Peyer's patch (tissue), 4 donors: ENCODE results near the gene SLAMF8. TPM values are rescaled to one million over a fixed set of nuclear protein-coding genes. Genes with fewer than 3 reads are reported as not detected.

Experiments used
- DNase-seq, 3 donors: peaks; one replicate each; pipeline ENCODE4 v3.0.0-alpha.2; 2017 to 2019
- H3K27ac ChIP-seq, 4 donors: fragments of 200-600 bp; sonication (generic); one replicate each; pipeline ENCODE4 v1.5.1; 2016 to 2019
- H3K27me3 ChIP-seq, 2 donors: fragments of 200-600 bp; sonication (generic); one replicate each; pipeline ENCODE4 v1.5.1; 2019
- H3K36me3 ChIP-seq, 3 donors: fragments of 200-600 bp; sonication (generic); one replicate each; pipeline ENCODE4 v1.5.1; 2016 to 2019
- H3K4me1 ChIP-seq, 4 donors: fragments of 200-600 bp; sonication (generic); one replicate each; pipeline ENCODE4 v1.5.1; 2016 to 2019
- H3K4me3 ChIP-seq, 4 donors: fragments of 200-600 bp; sonication (generic); 1 replicate in 3 of 4; 2 replicates in 1 of 4; pipeline ENCODE4 v1.5.1; 2016 to 2019; ENCODE audit warnings: mild to moderate bottlenecking in 1 of 4
- H3K9me3 ChIP-seq, 4 donors: fragments of 200-600 bp; sonication (generic); one replicate each; pipeline ENCODE4 v1.5.1; 2016 to 2019; ENCODE audit warnings: mild to moderate bottlenecking in 1 of 4
- POLR2A ChIP-seq, 2 donors: fragments of 450-650 bp; IDR thresholded peaks; one replicate each; pipeline ENCODE4 v1.5.1; 2017; ENCODE audit warnings: antibody characterized with exemption in 2 of 2, mild to moderate bottlenecking in 2 of 2, moderate library complexity in 2 of 2
- total RNA-seq, 4 donors: library from RNA; depleted of rRNA; stranded (reverse); fragments of >200 nt; gene quantifications; one replicate each; pipeline ENCODE4 v1.1.0, GENCODE V29; 2016
- TF ChIP-seq, protein P1 (sequence below), 6 experiments: fragments of 450-650 bp in 4 of 6; fragments of 200-600 bp in 2 of 6; sonication (generic) in 1 of 6; IDR thresholded peaks; one replicate each; pipeline ENCODE4 v1.5.1; 2017 to 2019; ENCODE audit warnings: antibody characterized with exemption in 6 of 6, mild to moderate bottlenecking in 3 of 6, moderate library complexity in 1 of 6

Gene SLAMF8
- total RNA-seq, 4 donors from 2014 or later: 1.1 to 18.2 (median 2.7) TPM; not detected in 1

DNA sequence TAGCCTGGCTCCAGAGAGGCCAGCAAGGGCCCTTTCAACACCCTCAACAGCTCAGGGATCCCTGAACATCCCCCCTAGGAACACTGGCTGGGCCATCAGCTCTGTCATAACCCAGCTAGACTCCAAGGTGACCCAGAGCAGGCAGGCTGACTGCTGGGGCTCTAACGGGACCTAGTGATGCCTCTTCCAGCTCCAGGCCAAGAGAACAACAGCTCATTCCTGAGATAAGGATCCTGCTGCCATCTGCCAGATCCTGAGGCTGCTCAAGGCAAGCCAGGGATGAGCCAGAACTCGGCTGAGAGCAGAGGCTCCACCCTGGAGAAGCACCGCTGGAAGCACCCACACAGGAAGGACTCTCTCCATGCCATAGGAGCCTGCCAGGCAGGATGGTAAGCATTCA is 33.8 kb downstream of the SLAMF8 start:
- Histone ChIP-seq H3K9me3 (no peaks in the 10 kb centered on the region), H3K36me3 (no peaks in the 10 kb centered on the region), H3K4me1 (no peaks in the 10 kb centered on the region), H3K4me3 (no peak overlapping the region), H3K27me3 (no peaks in the 10 kb centered on the region), H3K27ac (no peak overlapping the region)
- TF ChIP-seq POLR2A (IDR thresholded peaks at IDR 0.05): no peak
- TF ChIP-seq, protein P1, sequence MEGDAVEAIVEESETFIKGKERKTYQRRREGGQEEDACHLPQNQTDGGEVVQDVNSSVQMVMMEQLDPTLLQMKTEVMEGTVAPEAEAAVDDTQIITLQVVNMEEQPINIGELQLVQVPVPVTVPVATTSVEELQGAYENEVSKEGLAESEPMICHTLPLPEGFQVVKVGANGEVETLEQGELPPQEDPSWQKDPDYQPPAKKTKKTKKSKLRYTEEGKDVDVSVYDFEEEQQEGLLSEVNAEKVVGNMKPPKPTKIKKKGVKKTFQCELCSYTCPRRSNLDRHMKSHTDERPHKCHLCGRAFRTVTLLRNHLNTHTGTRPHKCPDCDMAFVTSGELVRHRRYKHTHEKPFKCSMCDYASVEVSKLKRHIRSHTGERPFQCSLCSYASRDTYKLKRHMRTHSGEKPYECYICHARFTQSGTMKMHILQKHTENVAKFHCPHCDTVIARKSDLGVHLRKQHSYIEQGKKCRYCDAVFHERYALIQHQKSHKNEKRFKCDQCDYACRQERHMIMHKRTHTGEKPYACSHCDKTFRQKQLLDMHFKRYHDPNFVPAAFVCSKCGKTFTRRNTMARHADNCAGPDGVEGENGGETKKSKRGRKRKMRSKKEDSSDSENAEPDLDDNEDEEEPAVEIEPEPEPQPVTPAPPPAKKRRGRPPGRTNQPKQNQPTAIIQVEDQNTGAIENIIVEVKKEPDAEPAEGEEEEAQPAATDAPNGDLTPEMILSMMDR (IDR thresholded peaks at IDR 0.05): no peak
- no peak for DNase-seq

DNA sequence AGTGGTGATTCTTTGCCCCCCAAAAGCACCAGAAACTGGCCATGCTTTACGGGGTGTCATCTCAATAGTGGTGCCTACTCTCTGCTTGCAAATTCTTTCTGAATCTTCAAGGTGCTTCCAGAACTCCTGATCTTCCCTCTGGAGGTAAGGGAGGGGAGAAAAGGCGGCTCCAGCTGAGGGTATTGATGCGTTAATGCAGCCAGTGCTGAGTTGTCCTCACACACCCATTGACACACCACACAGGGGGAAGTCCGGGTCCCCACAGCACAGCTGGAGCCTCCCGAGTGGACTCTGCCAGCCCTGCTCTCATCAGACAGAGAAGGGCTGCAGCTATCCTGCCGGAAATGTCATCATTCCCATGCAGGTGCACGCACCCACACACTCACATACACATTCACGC is 34.5 kb downstream of the SLAMF8 start:
- Histone ChIP-seq H3K4me3 (no peak overlapping the region), H3K27me3 (no peaks in the 10 kb centered on the region), H3K27ac (no peak overlapping the region), H3K4me1 (no peaks in the 10 kb centered on the region), H3K9me3 (no peaks in the 10 kb centered on the region), H3K36me3 (no peaks in the 10 kb centered on the region)
- no peak for DNase-seq
- TF ChIP-seq, protein P1 (IDR thresholded peaks at IDR 0.05): no peak
- TF ChIP-seq POLR2A (IDR thresholded peaks at IDR 0.05): no peak

DNA sequence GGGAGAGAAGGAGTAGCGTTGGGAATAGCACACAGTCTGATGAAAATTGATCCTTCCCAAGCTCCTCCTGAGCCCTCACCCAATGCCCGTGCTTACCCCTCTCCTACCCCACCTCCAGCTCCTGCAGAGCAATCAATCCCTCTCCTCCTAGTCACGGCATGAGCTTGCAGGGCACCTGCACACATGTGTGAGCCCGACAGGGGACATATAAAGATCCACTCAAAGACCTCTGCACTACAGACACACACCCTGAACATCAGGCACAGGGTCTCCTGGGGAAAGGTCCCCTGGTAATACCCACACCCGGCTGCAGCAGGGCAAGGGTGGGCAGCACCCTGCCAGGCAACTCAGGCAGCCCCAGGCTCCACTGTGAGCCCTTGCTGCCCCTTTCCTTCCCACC is 35.4 kb downstream of the SLAMF8 start:
- Histone ChIP-seq H3K9me3 (no peaks in the 10 kb centered on the region), H3K27ac (no peak overlapping the region), H3K36me3 (no peaks in the 10 kb centered on the region), H3K4me1 (peaks cover 0 to 1% (median under 1%) of the 10 kb centered on the region in 4 donors), H3K4me3 (no peak overlapping the region), H3K27me3 (no peaks in the 10 kb centered on the region)
- DNase-seq: no peak
- TF ChIP-seq POLR2A (IDR thresholded peaks at IDR 0.05): no peak
- TF ChIP-seq, protein P1 (IDR thresholded peaks at IDR 0.05): no peak

DNA sequence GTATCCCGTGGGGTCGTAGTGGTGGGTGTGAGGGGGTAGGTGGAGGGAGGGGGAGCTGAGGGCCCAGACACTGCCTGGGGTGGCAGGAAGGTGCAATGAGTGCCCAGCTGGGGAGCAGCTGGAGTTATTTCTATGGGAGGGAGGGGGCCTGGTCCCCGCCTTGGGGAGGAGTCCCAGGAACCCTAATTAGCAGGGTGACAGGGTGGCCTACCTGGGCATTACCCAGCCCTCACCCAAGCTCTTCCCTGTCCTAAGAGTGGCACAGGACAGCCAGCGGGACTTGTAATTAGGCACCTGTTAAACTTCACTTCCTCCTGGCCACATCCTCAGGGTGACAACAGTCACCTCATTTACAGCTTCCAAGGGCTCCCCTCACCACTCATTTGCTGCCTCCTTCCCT is 35.9 kb downstream of the SLAMF8 start, which contains the start of gene VSIG8:
Gene VSIG8, minus strand, starts transcription at position 101 of the 400 bp plus-strand sequence. CDS start 136 bp downstream, outside the sequence.
- TF ChIP-seq, protein P1 (IDR thresholded peaks at IDR 0.05): no peak
- no peak for TF ChIP-seq POLR2A (IDR thresholded peaks at IDR 0.05)
- Histone ChIP-seq H3K27me3 (no peaks in the 10 kb centered on the region), H3K27ac (no peak within 1 kb of the TSS), H3K4me3 (no peak within 1 kb of the TSS), H3K9me3 (no peaks in the 10 kb centered on the region), H3K36me3 (no peaks in the 10 kb centered on the region), H3K4me1 (peaks cover 0 to 6% (median 3%) of the 10 kb centered on the region in 4 donors)
- DNase-seq: no peak

DNA sequence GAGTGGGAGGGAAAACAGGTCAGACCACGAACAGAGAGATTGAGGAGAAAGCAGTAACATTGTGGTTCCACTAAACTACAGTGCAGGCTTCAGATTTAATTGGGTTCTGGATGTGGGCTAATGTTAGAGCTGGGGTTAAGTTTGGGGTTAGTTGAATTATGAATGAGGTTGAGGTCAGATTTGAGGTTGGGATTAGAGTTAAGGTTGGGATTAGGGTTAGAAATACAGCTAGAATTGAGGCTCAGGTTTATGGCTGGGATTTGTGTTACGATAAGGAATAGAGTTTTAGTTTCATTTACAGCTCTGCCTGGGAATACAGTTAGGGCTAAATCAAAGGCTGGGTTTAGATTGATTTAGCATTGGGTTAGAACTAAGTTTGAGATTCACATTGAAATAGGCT is 37.6 kb downstream of the SLAMF8 start:
- Histone ChIP-seq H3K27me3 (no peaks in the 10 kb centered on the region), H3K27ac (no peak overlapping the region), H3K9me3 (no peaks in the 10 kb centered on the region), H3K4me1 (peaks cover 0 to 20% (median 3%) of the 10 kb centered on the region in 4 donors), H3K4me3 (no peak overlapping the region), H3K36me3 (no peaks in the 10 kb centered on the region)
- TF ChIP-seq, protein P1 (IDR thresholded peaks at IDR 0.05): no peak
- TF ChIP-seq POLR2A (IDR thresholded peaks at IDR 0.05): no peak
- DNase-seq: no peak

DNA sequence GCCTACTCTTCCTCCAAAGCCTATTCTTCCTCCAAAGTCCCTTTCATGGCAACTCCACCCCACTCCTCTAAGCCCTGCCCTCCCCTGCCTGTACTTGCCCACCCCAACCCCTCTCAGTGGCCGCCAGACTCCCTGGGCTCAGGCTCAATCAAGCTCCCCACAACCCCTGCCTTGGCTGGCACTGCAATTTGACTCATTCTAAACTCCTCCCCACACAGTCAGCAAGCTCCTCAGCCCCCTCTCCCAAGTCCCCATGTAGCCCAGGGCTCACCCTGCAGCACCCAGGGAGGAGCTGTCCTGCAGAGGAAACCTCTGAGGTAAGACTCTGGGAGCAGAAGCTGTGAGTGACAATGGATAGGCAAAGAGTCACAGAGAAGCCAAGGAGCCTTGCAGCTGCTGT is 39.4 kb downstream of the SLAMF8 start:
- Histone ChIP-seq H3K27me3 (no peaks in the 10 kb centered on the region), H3K36me3 (no peaks in the 10 kb centered on the region), H3K4me3 (no peak overlapping the region), H3K4me1 (peaks cover 0 to 22% (median 3%) of the 10 kb centered on the region in 4 donors), H3K9me3 (no peaks in the 10 kb centered on the region), H3K27ac (no peak overlapping the region)
- TF ChIP-seq, protein P1 (IDR thresholded peaks at IDR 0.05): no peak
- no peak for TF ChIP-seq POLR2A (IDR thresholded peaks at IDR 0.05)
- DNase-seq: no peak
